OCI-LY3 (cell line): ENCODE results near the gene HSPB9.
A peak's percentile ranks its signal among the peaks of the same experiment; 100 is the strongest.

ENCODE experiments used
- CTCF ChIP-seq: fragments of 200-600, 300-600 bp; sonication (generic); IDR thresholded peaks from 2 replicates; pipeline ENCODE4 v1.5.1; 2014; ENCODE audit warnings: antibody characterized with exemption, low read length, low read depth
- EZH2phosphoT487 ChIP-seq: fragments of 200-600 bp; shearing (Covaris generic); IDR thresholded peaks from 2 replicates; pipeline ENCODE4 v1.6.1; 2018; ENCODE audit warnings: antibody characterized with exemption, mixed run types, low read depth

- TF ChIP-seq CTCF: peak; percentile 26; the same call in 1 of the 2 replicates
- no peak for TF ChIP-seq EZH2phosphoT487
Observed at GRCh38 chr17:42098730-42099399, 23.7 kb upstream of the HSPB9 start.
